Heart left ventricle (tissue), 13 donors: ENCODE results near the gene HS1BP3.

ENCODE experiments used
- CTCF ChIP-seq, 12 donors: fragments of 200-600 bp; sonication (generic) in 4 of 12; IDR thresholded peaks; one replicate each; pipeline versions ENCODE4 v1.5.0 to v1.8.0; 2018 to 2022; ENCODE audit warnings: antibody characterized with exemption in 12 of 12, mild to moderate bottlenecking in 5 of 12
- POLR2A ChIP-seq, 2 donors: fragments of 450-650 bp; IDR thresholded peaks; one replicate each; pipeline ENCODE4 v1.6.1; 2017; ENCODE audit warnings: antibody characterized with exemption in 2 of 2, mild to moderate bottlenecking in 2 of 2, moderate library complexity in 2 of 2
- donor health status: ischemic (EF 13 %, LVEDD 7.1; RV severe dilation, severe dysfunction).
- donor health status: DM: no; HTN: yes; CAD: no.
- donor health status: DM: no; HTN: no; CAD: no.
- donor health status: ischemic (EF 25% LVEDD 6.9; RV normal size, moderate dysfunction).
- donor health status: ischemic (EF 25% LVEDD 5.7; RV mildly dilated, moderate dysfunction).
- donor health status: ischemic (EF 35%, LVEDD 5.7; RV mildly dilated, moderate dysfunction).
- donor health status: nonischemic (EF 11% LVEDD 7.7; RV severe dilation, severe dysfunction).
- donor health status: DM: yes; HTN: yes; CAD: no.
- donor health status: PGD.
- donor health status: ischemic (EF 29% LVEDD 5.4; RV normal size, mild dysfunction).
- donor health status: nonischemic (EF 23%, LVEDD 6.1; RV moderate dilation, normal function).

DNA sequence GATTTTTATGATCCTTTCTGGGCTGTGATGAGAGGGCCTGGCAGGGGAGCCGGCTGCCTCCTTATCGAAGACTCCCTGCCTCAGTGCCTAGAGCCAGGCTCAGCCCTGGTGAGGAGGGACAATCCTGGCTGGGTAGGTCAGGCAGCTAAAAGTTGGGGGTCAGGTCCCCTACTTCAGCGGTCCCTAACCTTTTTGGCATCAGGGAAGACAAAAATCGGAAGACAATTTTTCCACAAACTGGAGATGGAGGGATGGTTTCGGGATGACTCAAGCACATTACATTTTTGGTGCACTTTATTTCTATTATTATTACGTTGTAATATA is 53.1 kb downstream of the HS1BP3 start:
- TF ChIP-seq CTCF (IDR thresholded peaks at IDR 0.05) = no peak
- TF ChIP-seq POLR2A (IDR thresholded peaks at IDR 0.05) = no peak
